MM.1S (cell line): ENCODE data around the gene FOXO1.

Experiments
- EZH2 ChIP-seq: fragments of 300-600 bp; sonication (generic); optimal IDR thresholded peaks from 2 replicates; pipeline ENCODE3; 2017; ENCODE audit warnings: low read depth, mild to moderate bottlenecking, antibody characterized with exemption, low read length, mixed read lengths
- TF ChIP-seq, protein P1 (sequence below): fragments of 300-600 bp; sonication (generic); IDR thresholded peaks from 2 replicates; pipeline ENCODE4 v1.5.1; 2016; ENCODE audit warnings: antibody characterized with exemption, low read length, mixed read lengths

DNA sequence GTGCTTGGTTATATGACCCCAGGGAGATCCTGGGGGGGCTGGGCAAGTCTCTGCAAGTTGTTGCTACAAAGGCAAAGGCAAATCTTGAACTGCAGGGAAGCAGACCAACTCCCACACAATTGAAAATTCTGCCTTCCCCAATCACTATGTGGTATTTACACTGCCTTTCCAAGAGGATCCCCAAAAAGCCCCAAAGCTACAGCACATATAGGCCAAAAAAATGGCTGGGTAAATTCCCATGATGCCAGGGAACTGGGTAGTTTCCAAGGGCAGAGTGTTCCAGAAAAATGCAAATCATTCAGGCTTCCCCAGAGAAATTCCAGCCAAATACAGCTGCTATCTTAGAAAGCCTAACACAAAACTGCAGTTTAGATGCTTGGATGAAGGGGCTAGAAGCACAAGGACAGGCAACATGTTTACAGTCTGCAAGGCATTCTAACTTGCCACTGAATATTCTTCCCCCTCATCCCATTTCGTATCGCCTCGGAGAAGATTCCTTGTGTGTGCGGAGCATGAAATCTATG lies 6.2 kb downstream of the FOXO1 start:
- TF ChIP-seq, protein P1, sequence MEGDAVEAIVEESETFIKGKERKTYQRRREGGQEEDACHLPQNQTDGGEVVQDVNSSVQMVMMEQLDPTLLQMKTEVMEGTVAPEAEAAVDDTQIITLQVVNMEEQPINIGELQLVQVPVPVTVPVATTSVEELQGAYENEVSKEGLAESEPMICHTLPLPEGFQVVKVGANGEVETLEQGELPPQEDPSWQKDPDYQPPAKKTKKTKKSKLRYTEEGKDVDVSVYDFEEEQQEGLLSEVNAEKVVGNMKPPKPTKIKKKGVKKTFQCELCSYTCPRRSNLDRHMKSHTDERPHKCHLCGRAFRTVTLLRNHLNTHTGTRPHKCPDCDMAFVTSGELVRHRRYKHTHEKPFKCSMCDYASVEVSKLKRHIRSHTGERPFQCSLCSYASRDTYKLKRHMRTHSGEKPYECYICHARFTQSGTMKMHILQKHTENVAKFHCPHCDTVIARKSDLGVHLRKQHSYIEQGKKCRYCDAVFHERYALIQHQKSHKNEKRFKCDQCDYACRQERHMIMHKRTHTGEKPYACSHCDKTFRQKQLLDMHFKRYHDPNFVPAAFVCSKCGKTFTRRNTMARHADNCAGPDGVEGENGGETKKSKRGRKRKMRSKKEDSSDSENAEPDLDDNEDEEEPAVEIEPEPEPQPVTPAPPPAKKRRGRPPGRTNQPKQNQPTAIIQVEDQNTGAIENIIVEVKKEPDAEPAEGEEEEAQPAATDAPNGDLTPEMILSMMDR: no peak
- TF ChIP-seq EZH2: no peak
